ENCODE data around the gene GIMAP8.
"Not testable (repeated sequence)": the region's sequence is repeated elsewhere in the genome, so short reads cannot be mapped to it uniquely, and the experiment has no call there.

GIMAP8 gene

GRCh38 chr7:150481186-150481920 lies 30.9 kb downstream of the GIMAP8 start:
- peaks cover 31% of the 10 kb centered on the region for H3K27me3 ChIP-seq
- no peaks in the 10 kb centered on the region for H3K36me3 ChIP-seq
- H3K4me1 ChIP-seq, result no peaks in the 10 kb centered on the region
- H3K9me3 ChIP-seq, result no peaks in the 10 kb centered on the region
- no peak for DNase-seq
- no peak for TF ChIP-seq CTCF (IDR thresholded peaks at IDR 0.05; ENCODE audit: low read depth, low read length)
- H3K4me3 ChIP-seq (ENCODE audit: low read depth, low read length), result no peak overlapping the region

- H3K9me3 ChIP-seq, result no peaks in the 10 kb centered on the region
- H3K4me1 ChIP-seq, result no peaks in the 10 kb centered on the region
- no peak for TF ChIP-seq CTCF (IDR thresholded peaks at IDR 0.05; ENCODE audit: low read depth, low read length)
- peaks cover 25% of the 10 kb centered on the region for H3K27me3 ChIP-seq
- DNase-seq, result no peak
- H3K36me3 ChIP-seq, result no peaks in the 10 kb centered on the region
- H3K4me3 ChIP-seq (ENCODE audit: low read depth, low read length), result no peak overlapping the region
These were observed 31.5 kb downstream of the GIMAP8 start for GRCh38 chr7:150481922-150482321.

- not testable (repeated sequence) for H3K4me3 ChIP-seq (ENCODE audit: low read depth, low read length); H3K36me3 ChIP-seq; H3K9me3 ChIP-seq; DNase-seq; H3K4me1 ChIP-seq
- H3K27me3 ChIP-seq, result peaks cover 11% of the 10 kb centered on the region
These were observed 33.1 kb downstream of the GIMAP8 start for GRCh38 chr7:150483514-150483913.

GRCh38 chr7:150484071-150484470 lies 33.6 kb downstream of the GIMAP8 start:
- H3K27me3 ChIP-seq, result peaks cover 11% of the 10 kb centered on the region
- H3K9me3 ChIP-seq; DNase-seq; H3K4me1 ChIP-seq; H3K36me3 ChIP-seq; H3K4me3 ChIP-seq (ENCODE audit: low read depth, low read length): not testable (repeated sequence)

GRCh38 chr7:150487625-150488024 lies 37.2 kb downstream of the GIMAP8 start:
- Histone ChIP-seq H3K27me3 (no peaks in the 10 kb centered on the region), H3K9me3 (no peaks in the 10 kb centered on the region), H3K4me1 (no peaks in the 10 kb centered on the region), H3K36me3 (no peaks in the 10 kb centered on the region), H3K4me3 (ENCODE audit: low read depth, low read length) (no peak overlapping the region)
- no peak for TF ChIP-seq CTCF (IDR thresholded peaks at IDR 0.05; ENCODE audit: low read depth, low read length)
- no peak for DNase-seq

- no peaks in the 10 kb centered on the region for H3K27me3 ChIP-seq
- H3K4me1 ChIP-seq, result no peaks in the 10 kb centered on the region
- no peak for DNase-seq
- no peak overlapping the region for H3K4me3 ChIP-seq (ENCODE audit: low read depth, low read length)
- no peak for TF ChIP-seq CTCF (IDR thresholded peaks at IDR 0.05; ENCODE audit: low read depth, low read length)
- no peaks in the 10 kb centered on the region for H3K9me3 ChIP-seq
- no peaks in the 10 kb centered on the region for H3K36me3 ChIP-seq
These were observed 39.4 kb downstream of the GIMAP8 start for GRCh38 chr7:150489782-150490181.

GRCh38 chr7:150493442-150493841 lies 43.0 kb downstream of the GIMAP8 start:
- DNase-seq, result not testable (repeated sequence)

GRCh38 chr7:150502519-150502918 lies 52.1 kb downstream of the GIMAP8 start:
- DNase-seq, result no peak
- TF ChIP-seq CTCF (IDR thresholded peaks at IDR 0.05; ENCODE audit: low read depth, low read length), result no peak

More at GRCh38 chr7:150493442-150493841, 43.0 kb downstream of the GIMAP8 start:
- not testable (repeated sequence) for H3K9me3 ChIP-seq; H3K27me3 ChIP-seq; H3K4me1 ChIP-seq; H3K36me3 ChIP-seq; H3K4me3 ChIP-seq (ENCODE audit: low read depth, low read length)

More at GRCh38 chr7:150502519-150502918, 52.1 kb downstream of the GIMAP8 start:
- no peaks in the 10 kb centered on the region; the same call in 1 of the 2 replicates for H3K27me3 ChIP-seq
- H3K36me3 ChIP-seq, result no peaks in the 10 kb centered on the region
- H3K4me3 ChIP-seq (ENCODE audit: low read depth, low read length), result no peak overlapping the region
- no peaks in the 10 kb centered on the region for H3K4me1 ChIP-seq
- H3K9me3 ChIP-seq, result no peaks in the 10 kb centered on the region

All from BE2C (cell line).